GM18511 (cell line): Measurements from ENCODE around the gene PAPOLB.
A peak's percentile ranks its signal among the peaks of the same experiment; 100 is the strongest.
"Not testable (repeated sequence)": the region's sequence is repeated elsewhere in the genome, so short reads cannot be mapped to it uniquely, and the experiment has no call there.

ENCODE experiments used
- ATAC-seq: cut with Tn5 transposase; IDR thresholded peaks from one replicate; pipeline ENCODE4 v1.9.1; 2021; ENCODE audit warnings: mild to moderate bottlenecking, moderate library complexity; ENCODE audit not compliant: unreplicated experiment

The PAPOLB gene

DNA sequence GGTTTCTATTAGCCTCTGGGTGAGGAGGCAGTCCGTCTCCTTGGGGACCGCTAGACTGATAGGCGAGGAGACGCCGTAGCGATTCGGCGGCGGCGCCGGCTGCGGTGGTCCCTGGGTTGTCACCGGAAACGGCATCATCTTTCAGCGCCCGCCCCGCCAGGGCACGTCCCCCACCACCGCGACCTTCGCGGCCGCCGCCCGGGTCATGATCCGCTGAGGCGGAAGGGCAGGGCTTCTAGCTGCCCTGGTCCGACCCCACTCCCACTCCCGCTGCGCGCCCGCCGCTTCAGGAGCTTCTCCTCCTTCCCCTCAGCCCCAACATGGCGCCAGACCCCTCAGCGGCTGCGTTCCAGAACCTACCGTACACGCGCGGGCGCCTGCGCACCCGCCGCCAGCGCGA lies at the start of gene PAPOLB:
TSS of gene PAPOLB (minus strand) at position 358 of the 400 bp plus-strand sequence. CDS start at position 138, 220 bp downstream.
- ATAC-seq, result no peak

DNA sequence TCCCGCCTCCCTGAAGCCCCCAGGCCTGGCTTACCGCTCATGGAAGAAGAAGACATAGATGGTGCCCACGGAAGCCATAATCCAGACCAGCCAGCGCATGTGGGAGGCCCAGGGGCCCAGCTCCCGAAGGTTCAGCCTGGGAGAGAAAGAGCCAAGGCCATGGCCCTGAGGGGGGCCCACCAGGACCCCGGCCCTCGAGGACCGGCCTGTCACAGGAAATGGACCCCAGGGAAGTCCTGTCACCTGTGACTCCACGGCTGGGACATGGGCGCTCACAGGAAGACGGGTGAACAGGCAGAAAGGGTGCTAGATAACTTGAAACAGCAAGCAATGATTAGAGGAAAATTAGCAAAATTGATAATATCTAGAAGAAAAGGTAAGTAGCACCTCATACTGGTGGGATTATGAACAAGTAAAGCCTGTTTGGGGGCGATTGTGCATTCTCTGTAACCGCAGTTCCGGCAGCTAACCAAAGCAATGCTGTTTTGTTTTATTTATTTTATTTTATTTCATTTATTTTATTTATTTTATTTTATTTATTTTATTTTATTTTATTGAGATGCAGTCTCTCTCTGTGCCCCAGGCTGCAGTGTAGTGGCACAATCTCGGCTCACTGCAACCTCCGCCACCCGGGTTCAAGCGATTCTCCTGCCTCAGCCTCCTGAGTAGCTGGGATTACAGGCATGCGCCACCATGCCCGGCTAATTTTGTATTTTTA lies 49.4 kb upstream of the PAPOLB start:
- no peak for ATAC-seq

GRCh38 chr7:4906682-4907081 lies 44.9 kb upstream of the PAPOLB start:
- no peak for ATAC-seq

GRCh38 chr7:4905171-4905570 lies 43.3 kb upstream of the PAPOLB start:
- no peak for ATAC-seq

- no peak for ATAC-seq
These were observed 42.5 kb upstream of the PAPOLB start for GRCh38 chr7:4904346-4904745.

DNA sequence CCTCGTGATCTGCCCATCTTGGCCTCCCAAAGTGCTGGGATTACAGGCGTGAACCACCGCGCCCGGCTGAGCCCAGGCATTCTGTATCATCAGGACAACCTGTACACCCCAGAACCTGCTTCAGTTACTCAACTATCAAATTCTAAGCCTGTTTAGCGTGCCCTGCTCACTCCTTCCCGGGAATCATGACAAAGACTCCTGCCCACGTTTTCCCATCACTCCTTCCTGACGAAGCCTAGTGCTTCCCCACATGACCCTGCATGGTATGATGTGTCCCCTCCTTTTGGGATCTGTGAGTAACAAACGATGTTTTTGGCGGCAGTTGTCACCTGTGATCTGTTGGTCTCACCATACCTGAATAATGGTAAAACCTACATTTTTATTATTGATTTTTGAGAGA lies 33.9 kb upstream of the PAPOLB start:
- ATAC-seq, result no peak

DNA sequence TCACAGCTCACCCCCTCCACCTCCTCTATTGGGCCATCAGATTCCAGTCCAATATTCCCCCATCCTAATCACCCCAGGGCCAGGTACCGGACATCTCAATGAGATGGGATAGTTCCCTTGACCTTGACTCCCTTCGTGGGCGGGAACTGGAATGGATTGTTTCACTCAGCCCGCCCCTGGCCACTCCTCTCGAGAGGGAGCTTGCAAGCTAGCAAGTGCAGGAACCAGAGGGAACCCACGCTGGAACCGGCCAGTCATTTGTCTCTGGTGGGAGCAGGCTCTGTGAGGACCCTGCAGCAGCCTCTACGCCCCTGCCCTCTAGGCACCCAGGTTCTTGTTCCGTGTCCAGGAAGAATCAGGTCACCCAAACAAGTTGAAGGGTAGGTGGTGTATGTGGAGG lies 32.7 kb upstream of the PAPOLB start:
- ATAC-seq, result no peak

DNA sequence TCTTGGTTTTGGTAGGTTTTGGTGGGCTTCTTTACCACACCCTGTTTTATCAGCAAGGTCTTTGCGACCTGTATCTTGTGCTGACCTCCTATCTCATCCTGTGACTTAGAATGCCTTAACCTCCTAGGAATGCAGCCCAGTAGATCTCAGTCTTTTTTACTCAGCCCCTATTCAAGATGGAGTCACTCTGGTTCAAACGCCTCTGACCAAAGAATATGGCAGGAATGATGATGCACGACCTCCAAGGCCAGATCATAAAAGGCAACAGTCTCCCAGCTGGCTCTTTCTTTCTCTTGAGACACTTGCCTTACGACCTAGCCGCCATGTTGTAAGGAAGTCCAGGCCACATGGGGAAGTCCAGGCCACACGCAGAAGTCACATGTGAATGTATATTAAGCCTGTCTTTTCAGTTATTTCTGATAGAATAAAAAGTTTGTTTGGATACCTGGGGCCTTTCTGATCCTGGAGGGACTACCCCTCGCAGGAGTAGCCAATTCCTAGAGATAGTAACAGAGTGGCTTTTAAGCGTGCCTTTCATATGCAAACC lies 32.2 kb upstream of the PAPOLB start:
- ATAC-seq, result no peak

- not testable (repeated sequence) for ATAC-seq
These were observed 31.4 kb upstream of the PAPOLB start for GRCh38 chr7:4893188-4893587.

DNA sequence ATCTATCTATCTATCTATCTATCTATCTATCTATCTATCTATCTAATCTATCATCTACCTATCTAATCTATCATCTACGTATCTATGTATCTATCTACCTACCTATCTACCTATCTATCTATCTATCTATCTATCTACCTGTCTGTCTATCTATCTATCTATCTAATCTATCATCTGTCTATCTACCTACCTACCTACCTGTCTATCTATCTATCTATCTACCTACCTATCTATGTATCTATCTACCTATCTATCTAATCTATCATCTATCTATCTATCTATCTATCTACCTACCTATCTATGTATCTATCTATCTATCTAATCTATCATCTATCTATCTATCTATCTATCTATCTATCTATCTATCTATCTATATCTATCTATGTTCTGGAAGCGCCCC lies 29.7 kb upstream of the PAPOLB start:
- not testable (repeated sequence) for ATAC-seq

GRCh38 chr7:4889682-4890081 lies 27.9 kb upstream of the PAPOLB start:
- ATAC-seq, result no peak

DNA sequence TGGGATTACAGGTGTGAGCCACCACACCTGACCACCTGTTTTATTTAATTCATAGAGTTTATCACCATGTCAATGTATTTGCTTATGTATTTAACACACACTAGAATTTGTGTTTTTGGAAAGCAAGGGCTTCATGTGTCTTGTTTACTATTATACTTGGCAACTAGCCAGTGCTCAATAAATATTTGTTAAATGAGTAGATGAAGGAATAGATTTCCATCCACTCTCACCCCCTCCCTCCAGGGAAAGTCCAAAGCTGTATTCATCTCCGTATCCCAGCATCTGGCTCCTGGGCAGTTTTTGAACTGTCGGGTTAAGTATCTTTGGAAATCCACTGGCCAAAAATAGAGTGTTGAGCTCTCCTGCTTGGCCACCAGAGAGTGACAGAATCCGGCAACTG lies 26.3 kb upstream of the PAPOLB start:
- no peak for ATAC-seq

GRCh38 chr7:4886671-4887070 lies 24.8 kb upstream of the PAPOLB start:
- ATAC-seq, result no peak

DNA sequence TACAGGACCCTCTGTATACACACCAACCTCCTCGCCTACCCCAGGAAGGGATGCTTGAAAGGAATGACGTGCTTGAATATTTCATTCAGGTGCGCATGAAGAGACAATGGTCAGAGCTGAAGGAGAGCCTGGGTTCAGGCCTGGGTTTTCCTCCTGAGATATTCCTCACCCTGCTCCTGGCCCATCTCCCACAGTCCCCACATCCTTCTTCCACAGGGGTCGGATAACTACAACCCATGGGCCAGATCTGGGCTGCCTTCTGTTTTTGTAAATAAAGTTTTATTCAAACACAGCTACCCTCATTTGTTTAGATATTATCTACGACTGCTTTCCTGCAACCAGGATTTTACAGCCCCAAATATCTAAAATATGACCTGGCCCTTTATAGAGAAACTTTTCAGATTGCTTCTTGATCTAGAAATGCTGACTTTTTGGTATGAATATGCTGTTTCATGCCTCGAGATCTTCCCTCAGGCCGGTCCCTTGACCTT lies 23.5 kb upstream of the PAPOLB start:
- ATAC-seq, result no peak

DNA sequence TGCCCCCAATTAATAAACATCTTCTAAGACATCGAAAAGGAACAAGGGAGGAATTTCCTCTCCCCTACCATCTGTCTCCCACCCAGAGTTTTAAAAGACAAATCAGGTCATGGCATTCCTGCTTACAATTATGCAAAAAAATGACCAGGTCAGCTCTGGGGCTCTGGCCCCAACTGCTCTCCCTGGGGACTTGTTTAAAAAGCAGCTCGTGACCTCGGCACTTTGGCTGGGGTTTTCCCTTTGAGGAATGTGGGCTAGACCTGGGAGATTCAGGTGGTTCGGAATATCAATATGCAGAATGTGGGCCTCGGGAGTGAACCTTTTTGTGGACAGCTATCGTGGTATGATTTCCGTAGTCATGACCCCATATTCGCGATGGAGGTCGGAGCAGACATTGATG lies 22.3 kb upstream of the PAPOLB start:
- ATAC-seq, result no peak

DNA sequence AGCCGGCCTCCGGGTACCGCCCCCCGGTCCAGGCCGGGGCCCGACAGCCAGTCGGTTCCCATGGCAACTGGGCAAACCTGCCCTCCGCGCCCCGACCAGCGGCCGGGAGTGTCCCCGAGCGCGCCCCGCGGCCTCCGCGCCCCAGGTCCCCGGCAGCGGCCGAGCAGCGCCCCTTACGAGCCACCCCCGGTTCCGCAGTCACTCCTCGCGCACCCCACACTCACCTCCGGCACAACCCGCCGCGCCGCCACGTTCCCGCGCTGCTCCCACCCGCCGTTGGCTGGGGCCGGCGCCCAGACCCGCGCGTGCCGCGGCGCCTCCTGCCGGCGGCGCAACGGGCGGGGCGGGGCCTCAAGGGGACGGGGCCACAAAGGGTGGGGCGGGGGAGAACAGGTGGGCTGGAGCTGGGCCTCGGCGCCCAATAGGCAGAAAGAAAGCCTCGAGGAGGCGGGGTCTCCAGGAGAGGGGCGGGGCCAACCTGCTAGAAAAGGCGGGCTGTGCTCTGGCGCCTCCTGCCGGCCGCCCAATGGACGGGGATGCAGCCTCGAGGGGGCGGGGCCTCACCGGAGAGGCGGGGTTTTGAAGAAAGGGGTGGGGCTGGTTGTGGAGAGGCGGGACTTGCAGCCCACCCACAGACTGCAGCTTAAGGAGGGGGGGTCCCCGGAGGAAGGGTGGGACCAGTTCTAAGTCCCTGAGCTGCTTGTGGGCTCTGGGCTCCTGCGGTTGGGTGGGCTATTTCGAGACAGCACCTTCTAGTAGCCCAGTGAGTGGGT lies 21.7 kb upstream of the PAPOLB start, which contains the start of gene RADIL:
TSS of gene RADIL (minus strand) at position 345 of the 773 bp plus-strand sequence. CDS start 5,577 bp downstream, outside the sequence.
- peak; percentile 85 for ATAC-seq

DNA sequence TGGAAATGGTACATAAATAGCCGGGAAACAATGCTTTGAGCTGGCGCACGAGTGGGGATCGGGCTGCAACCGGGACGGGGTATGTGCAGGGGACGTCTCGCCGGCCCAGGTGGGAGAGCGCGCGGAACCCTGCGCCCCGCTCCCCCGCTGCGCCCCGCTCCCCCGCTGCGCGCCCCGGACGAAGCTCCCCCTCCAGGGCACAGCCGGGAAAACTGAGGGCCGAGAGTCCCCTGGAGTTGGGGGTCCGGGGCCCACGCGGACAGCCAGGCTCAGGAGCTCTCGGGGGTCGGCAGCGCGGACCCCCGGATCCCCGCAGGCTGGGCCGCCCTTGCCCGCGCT lies 21.2 kb upstream of the PAPOLB start:
- no peak for ATAC-seq

DNA sequence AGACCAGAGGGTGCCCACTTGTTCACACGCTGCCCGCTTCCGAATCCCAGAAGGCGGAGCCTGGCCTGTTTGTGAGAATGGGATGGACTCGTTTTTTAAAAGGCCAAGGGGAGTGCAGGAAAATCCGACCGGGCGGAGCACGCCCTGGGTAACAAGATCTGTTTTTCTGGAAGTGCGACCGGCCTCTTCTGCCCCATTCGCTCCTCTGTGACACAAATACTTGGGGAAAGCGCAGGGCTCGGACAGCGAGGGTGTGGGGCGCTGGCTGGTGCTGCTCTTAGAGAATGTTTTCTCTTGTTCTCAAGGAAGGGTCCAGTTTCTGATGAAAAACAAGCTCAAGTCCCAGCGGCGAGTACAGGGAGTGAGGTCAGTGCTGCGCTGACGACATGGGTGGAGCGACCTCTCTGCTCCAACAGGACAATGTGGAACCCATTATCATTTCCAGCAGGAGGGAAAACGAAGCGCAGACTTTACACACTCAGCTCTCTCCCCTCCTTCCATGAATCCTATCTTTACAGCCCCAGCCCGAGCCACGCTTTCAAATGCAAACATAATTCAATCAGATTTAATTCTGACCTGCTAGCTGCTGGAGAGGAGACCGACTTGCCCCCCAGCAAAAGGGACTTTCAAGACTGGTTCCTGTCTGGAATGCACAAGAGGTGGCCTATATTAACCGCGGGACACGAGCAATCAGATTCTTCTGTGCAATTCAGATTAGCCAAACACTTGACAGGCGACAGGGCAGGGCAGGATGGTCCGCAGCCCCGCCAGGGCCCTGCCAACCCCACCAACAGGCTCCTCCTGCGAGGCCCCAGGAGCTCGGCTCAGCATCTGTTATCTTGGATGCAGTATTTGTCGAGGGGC lies 20.6 kb upstream of the PAPOLB start:
- no peak for ATAC-seq

- no peak for ATAC-seq
These were observed 18.4 kb upstream of the PAPOLB start for GRCh38 chr7:4880218-4880617.

DNA sequence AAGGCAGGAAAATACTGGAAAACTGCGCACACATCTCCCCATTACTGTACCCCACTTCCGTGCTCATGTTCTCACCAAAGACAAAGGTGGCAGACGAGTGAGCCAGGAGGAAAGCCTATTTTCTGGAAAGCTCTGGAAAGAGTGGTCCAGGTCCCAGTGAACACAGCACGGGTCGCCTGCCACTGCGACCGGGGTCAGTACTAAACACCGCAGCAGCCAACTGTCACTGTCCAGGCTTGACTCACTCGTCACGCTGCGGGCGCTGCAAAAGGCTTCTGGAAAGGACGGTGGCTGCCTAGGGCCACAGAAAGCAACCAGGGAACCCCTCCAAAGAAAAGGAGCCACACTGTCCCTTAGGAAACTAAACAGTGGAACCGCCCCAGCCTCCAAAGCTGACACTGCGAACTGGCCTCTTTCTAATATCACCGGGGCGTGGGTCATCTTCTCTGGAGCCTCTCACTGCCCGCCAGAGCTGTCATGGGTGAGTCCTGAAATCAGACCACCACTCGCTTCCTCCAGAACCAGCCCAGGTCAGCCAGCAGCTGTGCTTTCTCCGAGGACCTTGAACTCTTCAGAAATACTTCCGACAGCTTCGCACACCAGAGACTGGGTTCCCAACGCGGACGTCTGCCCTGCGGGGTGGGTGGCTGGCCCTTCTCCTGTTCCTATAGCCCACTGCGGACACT lies 17.7 kb upstream of the PAPOLB start:
- no peak for ATAC-seq
